Daoy (cell line): ENCODE results near the gene C6orf62. TPM values are rescaled to one million over a fixed set of nuclear protein-coding genes. Genes with fewer than 3 reads are reported as not detected.
"Not testable (repeated sequence)": the region's sequence is repeated elsewhere in the genome, so short reads cannot be mapped to it uniquely, and the experiment has no call there.

Experiments
- DNase-seq: peaks from one replicate; pipeline ENCODE4 v3.0.0-alpha.2; 2015; ENCODE audit warnings: low read depth
- total RNA-seq: library from RNA; depleted of rRNA; stranded (reverse); fragments of >200 nt; shearing (Covaris generic); gene quantifications from 2 replicates; pipeline ENCODE4 v1.2.3, GENCODE V29; 2014; rRNA removed

C6orf62 gene
- total RNA-seq, 1 experiment from 2014 or later = 132 TPM

- not testable (repeated sequence) for DNase-seq
Measured at GRCh38 chr6:24668066-24668996, 50.6 kb downstream of the C6orf62 start.

GRCh38 chr6:24667378-24667803 is 51.6 kb downstream of the C6orf62 start:
- DNase-seq = no peak

GRCh38 chr6:24666641-24667377 is 52.1 kb downstream of the C6orf62 start, which contains the start of the genes ACOT13 and TDP2:
Gene ACOT13, plus strand, starts transcription at chr6:24667077. Its CDS starts 187 bp downstream, at chr6:24667264.
Gene TDP2, minus strand, starts transcription at chr6:24666899. Its CDS starts 37 bp downstream, at chr6:24666862.
- peak; percentile 99 for DNase-seq

- peak; percentile 50 for DNase-seq
Measured at GRCh38 chr6:24666097-24666640, 52.8 kb downstream of the C6orf62 start.

- DNase-seq = no peak
Measured at GRCh38 chr6:24664046-24664987, 54.6 kb downstream of the C6orf62 start.

GRCh38 chr6:24663189-24663588 is 55.8 kb downstream of the C6orf62 start:
- DNase-seq = no peak

- no peak for DNase-seq
Measured at GRCh38 chr6:24662236-24662635, 56.7 kb downstream of the C6orf62 start.

- DNase-seq = not testable (repeated sequence)
Measured at GRCh38 chr6:24661759-24662158, 57.2 kb downstream of the C6orf62 start.

GRCh38 chr6:24660105-24660504 is 58.8 kb downstream of the C6orf62 start:
- no peak for DNase-seq

- no peak for DNase-seq
Measured at GRCh38 chr6:24659561-24659960, 59.4 kb downstream of the C6orf62 start.

- DNase-seq = no peak
Measured at GRCh38 chr6:24658573-24659560, 60.1 kb downstream of the C6orf62 start.

- DNase-seq = no peak
Measured at GRCh38 chr6:24655215-24655614, 63.7 kb downstream of the C6orf62 start.

Other genes starting within 250 kb of the C6orf62 start
- 0.33 and 2.5 TPM in 2 replicates for gene GPLD1, start 229.6 kb downstream of the C6orf62 start, total RNA-seq
- gene ALDH5A1, start 224.2 kb downstream of the C6orf62 start, total RNA-seq = 2.1 and 3.4 TPM in 2 replicates
- gene KIAA0319, start 73.0 kb downstream of the C6orf62 start, total RNA-seq = 0.63 and 0.71 TPM in 2 replicates
- gene TDP2, start 52.3 kb downstream of the C6orf62 start, total RNA-seq = 25.3 and 30.1 TPM in 2 replicates
- 9.7 and 11.0 TPM in 2 replicates for gene ACOT13, start 52.1 kb downstream of the C6orf62 start, total RNA-seq
- gene GMNN, start 55.8 kb upstream of the C6orf62 start, total RNA-seq = 114 and 130 TPM in 2 replicates
- not detected in 2 replicates for gene ARMH2, start 79.8 kb upstream of the C6orf62 start, total RNA-seq
- gene RIPOR2, start 216.8 kb upstream of the C6orf62 start, total RNA-seq = 0.06 and 2.3 TPM in 2 replicates